PC-9 (cell line): ENCODE measurements around the gene KLK4. TPM values are rescaled to one million over a fixed set of nuclear protein-coding genes. Genes with fewer than 3 reads are reported as not detected.

Experiments
- BruUV-seq: library from RNA; stranded (reverse); fragments of 400-500 nt; replicated peaks from 2 replicates; lab custom pipeline; 2021; lab: Mats Ljungman, UMichigan
- CTCF ChIA-PET: fragments of 300-600 bp; sonication (Branson Sonifier 250); formaldehyde crosslinking; loops from one replicate; lab custom pipeline; 2022; ENCODE audit warnings: antibody characterized with exemption; lab: Charles Lee
- POLR2A ChIA-PET: fragments of 300-600 bp; sonication (Branson Sonifier 250); formaldehyde crosslinking; loops from one replicate; lab custom pipeline; 2022; ENCODE audit warnings: antibody characterized with exemption; ENCODE audit not compliant: unreplicated experiment; lab: Charles Lee
- DNase-seq, 2 experiments: peaks; one replicate each; pipeline versions ENCODE4 v3.0.0 to v3.0.0-alpha.2; 2015 to 2022; ENCODE audit warnings: mixed read lengths in 1 of 2
- H2AFZ ChIP-seq: fragments of 200-600 bp; sonication (generic); 2 replicates; pipeline ENCODE4 v1.8.1; 2017; ENCODE audit warnings: antibody characterized with exemption
- H3F3A ChIP-seq: fragments of 200-600 bp; sonication (generic); 2 replicates; pipeline ENCODE4 v1.8.1; 2017; ENCODE audit warnings: antibody characterized with exemption, mild to moderate bottlenecking, low read depth; ENCODE audit not compliant: insufficient read depth
- H3K27ac ChIP-seq: fragments of 200-600 bp; sonication (generic); 2 replicates; pipeline ENCODE4 v1.6.1; 2016; ENCODE audit warnings: mixed run types
- H3K27me3 ChIP-seq: fragments of 200-600 bp; sonication (generic); 2 replicates; pipeline ENCODE4 v1.6.1; 2016; ENCODE audit warnings: low read depth, mixed run types; ENCODE audit not compliant: insufficient read depth
- H3K36me3 ChIP-seq: fragments of 200-600 bp; sonication (generic); 2 replicates; pipeline ENCODE4 v1.6.1; 2016; ENCODE audit warnings: low read depth, mixed run types
- H3K4me1 ChIP-seq: fragments of 200-600 bp; sonication (generic); replicated peaks from 2 replicates; pipeline ENCODE4 v1.6.1; 2016; ENCODE audit warnings: mixed run types; ENCODE audit not compliant: insufficient read depth
- H3K4me2 ChIP-seq: fragments of 200-600 bp; sonication (generic); 2 replicates; pipeline ENCODE4 v1.6.1; 2017; ENCODE audit warnings: mixed run types
- H3K4me3 ChIP-seq: fragments of 200-600 bp; sonication (generic); 2 replicates; pipeline ENCODE4 v1.6.1; 2016; ENCODE audit warnings: mixed run types
- H3K79me2 ChIP-seq: fragments of 200-600 bp; sonication (generic); 2 replicates; pipeline ENCODE4 v1.6.1; 2017; ENCODE audit warnings: low read depth, mixed run types
- H3K9me2 ChIP-seq: fragments of 200-600 bp; sonication (generic); 2 replicates; pipeline ENCODE4 v1.8.1; 2017; ENCODE audit warnings: mild to moderate bottlenecking; ENCODE audit not compliant: insufficient read depth
- H3K9me3 ChIP-seq: fragments of 200-600 bp; sonication (generic); 2 replicates; pipeline ENCODE4 v1.8.1; 2016; ENCODE audit warnings: low read depth; ENCODE audit not compliant: insufficient read depth
- H4K20me1 ChIP-seq: fragments of 200-600 bp; sonication (generic); 2 replicates; pipeline ENCODE4 v1.8.1; 2017; ENCODE audit not compliant: insufficient read depth
- EZH2 ChIP-seq: fragments of 200-600 bp; sonication (generic); IDR thresholded peaks from 2 replicates; pipeline ENCODE4 v1.8.0; 2017; ENCODE audit warnings: antibody characterized with exemption, low read depth
- intact Hi-C: fragments of 100-400 bp; cut with micrococcal nuclease; formaldehyde crosslinking; loops from one replicate; pipeline ENCODE4 v1.10.0; 2022; ENCODE audit not compliant: unreplicated experiment
- total RNA-seq: library from RNA; stranded (reverse); gene quantifications from 2 replicates; pipeline ENCODE4 v1.2.3, GENCODE V29; 2021
- TF ChIP-seq, protein P1 (sequence below): fragments of 200-600 bp; sonication (generic); conservative IDR thresholded peaks from 2 replicates; pipeline ENCODE4 v1.6.1; 2017; ENCODE audit warnings: mixed run types, antibody characterized with exemption, mild to moderate bottlenecking, moderate library complexity

KLK4 gene
- total RNA-seq, 1 experiment from 2014 or later, result not detected

- no peak for DNase-seq
- TF ChIP-seq, protein P1, sequence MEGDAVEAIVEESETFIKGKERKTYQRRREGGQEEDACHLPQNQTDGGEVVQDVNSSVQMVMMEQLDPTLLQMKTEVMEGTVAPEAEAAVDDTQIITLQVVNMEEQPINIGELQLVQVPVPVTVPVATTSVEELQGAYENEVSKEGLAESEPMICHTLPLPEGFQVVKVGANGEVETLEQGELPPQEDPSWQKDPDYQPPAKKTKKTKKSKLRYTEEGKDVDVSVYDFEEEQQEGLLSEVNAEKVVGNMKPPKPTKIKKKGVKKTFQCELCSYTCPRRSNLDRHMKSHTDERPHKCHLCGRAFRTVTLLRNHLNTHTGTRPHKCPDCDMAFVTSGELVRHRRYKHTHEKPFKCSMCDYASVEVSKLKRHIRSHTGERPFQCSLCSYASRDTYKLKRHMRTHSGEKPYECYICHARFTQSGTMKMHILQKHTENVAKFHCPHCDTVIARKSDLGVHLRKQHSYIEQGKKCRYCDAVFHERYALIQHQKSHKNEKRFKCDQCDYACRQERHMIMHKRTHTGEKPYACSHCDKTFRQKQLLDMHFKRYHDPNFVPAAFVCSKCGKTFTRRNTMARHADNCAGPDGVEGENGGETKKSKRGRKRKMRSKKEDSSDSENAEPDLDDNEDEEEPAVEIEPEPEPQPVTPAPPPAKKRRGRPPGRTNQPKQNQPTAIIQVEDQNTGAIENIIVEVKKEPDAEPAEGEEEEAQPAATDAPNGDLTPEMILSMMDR, result no peak
- no peak for TF ChIP-seq EZH2
- H3K79me2 ChIP-seq, result peaks cover 1% of the 10 kb centered on the region; the same call in 1 of the 2 replicates
- H3K4me1 ChIP-seq, result peaks cover 9% of the 10 kb centered on the region
- intact Hi-C loops, result no loop called here
- no peaks in the 10 kb centered on the region for H4K20me1 ChIP-seq
- H3K4me2 ChIP-seq, result no peak overlapping the region
- peaks cover 62% of the 10 kb centered on the region for H3F3A ChIP-seq
- H2AFZ ChIP-seq, result no peak overlapping the region
- peaks cover 13% of the 10 kb centered on the region for H3K36me3 ChIP-seq
- no peak overlapping the region for H3K27ac ChIP-seq
- CTCF ChIA-PET, result interaction anchor here (0.6 kb wide), 2 partner anchors 57 to 60 kb away, joined by 10 to 11 read pairs; no protein-coding TSS in a partner anchor
- H3K9me3 ChIP-seq, result no peaks in the 10 kb centered on the region
- no peaks in the 10 kb centered on the region for H3K9me2 ChIP-seq
- H3K4me3 ChIP-seq, result no peak overlapping the region
- POLR2A ChIA-PET, result no interaction called here
- BruUV-seq, result no TSS peak
- no peaks in the 10 kb centered on the region for H3K27me3 ChIP-seq
Observed at GRCh38 chr19:50957587-50957986, 46.4 kb upstream of the KLK4 start.

GRCh38 chr19:50952910-50953309, 41.7 kb upstream of the KLK4 start, which contains the start of gene KLK5:
TSS of gene KLK5 (minus strand) at chr19:50953038. CDS start at chr19:50952657, 381 bp downstream.
- no peaks in the 10 kb centered on the region for H3K9me2 ChIP-seq
- no peaks in the 10 kb centered on the region for H3K9me3 ChIP-seq
- peak within 1 kb of the TSS; percentile 55 for H3K27ac ChIP-seq
- peak within 1 kb of the TSS; percentile 85 for H3K4me2 ChIP-seq
- BruUV-seq, result no TSS peak
- H3K4me1 ChIP-seq, result peaks cover 13% of the 10 kb centered on the region
- peak within 1 kb of the TSS; percentile 68 for H3K4me3 ChIP-seq
- peaks cover 44% of the 10 kb centered on the region for H3F3A ChIP-seq
- ChIA-PET POLR2A (interaction anchor here (0.6 to 1.0 kb wide), 6 partner anchors 16 to 66 kb away, joined by 3 to 13 read pairs (median 6); no protein-coding TSS in a partner anchor), CTCF (interaction anchor here (1.0 kb wide), 1 partner anchor 64 kb away, joined by 3 read pairs; no protein-coding TSS in a partner anchor)
- H3K79me2 ChIP-seq, result peaks cover 25% of the 10 kb centered on the region
- H3K36me3 ChIP-seq, result peaks cover 1% of the 10 kb centered on the region; the same call in 1 of the 2 replicates
- intact Hi-C loops, result loop anchor here (1.0 to 2.0 kb wide), 3 partner anchors 15 to 64 kb away; no protein-coding TSS in a partner anchor
- H4K20me1 ChIP-seq, result no peaks in the 10 kb centered on the region
- no peaks in the 10 kb centered on the region for H3K27me3 ChIP-seq
- TF ChIP-seq, protein P1, result no peak
- no peak for TF ChIP-seq EZH2
- H2AFZ ChIP-seq, result peak within 1 kb of the TSS; percentile 70
- peak; percentile 86 to 87 for DNase-seq

DNA sequence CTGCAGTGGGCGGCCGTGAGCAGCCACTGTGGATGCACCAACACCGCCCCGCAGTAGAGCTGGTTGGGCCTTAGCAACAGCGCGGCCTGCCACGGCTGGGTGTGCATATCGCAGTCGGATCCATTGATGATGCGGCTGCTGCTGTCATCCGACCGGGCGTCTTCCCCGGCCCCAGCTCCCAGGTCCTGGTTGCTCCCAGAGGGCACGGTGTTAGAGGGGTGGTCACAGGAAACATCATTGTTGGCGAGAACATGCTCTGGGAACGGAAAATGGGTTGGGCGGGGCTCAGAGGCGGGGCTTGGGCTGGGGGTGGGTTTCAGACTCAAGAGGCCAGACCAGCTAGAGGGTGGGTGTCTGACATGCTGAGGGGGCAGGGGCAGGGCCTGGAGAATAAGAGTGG, 38.7 kb upstream of the KLK4 start:
- Histone ChIP-seq H3K27ac (no peak overlapping the region), H2AFZ (no peak overlapping the region), H4K20me1 (peaks cover 4% of the 10 kb centered on the region; the same call in 1 of the 2 replicates), H3K4me1 (peaks cover 13% of the 10 kb centered on the region), H3K36me3 (peaks cover 14% of the 10 kb centered on the region), H3K4me2 (no peak overlapping the region), H3F3A (peaks cover 39% of the 10 kb centered on the region), H3K79me2 (peaks cover 25% of the 10 kb centered on the region), H3K9me3 (no peaks in the 10 kb centered on the region), H3K4me3 (no peak overlapping the region), H3K27me3 (no peaks in the 10 kb centered on the region), H3K9me2 (no peaks in the 10 kb centered on the region)
- POLR2A ChIA-PET, result no interaction called here
- TF ChIP-seq EZH2, result no peak
- TF ChIP-seq, protein P1, result no peak
- intact Hi-C loops, result no loop called here
- CTCF ChIA-PET, result interaction anchor here (0.5 kb wide), 2 partner anchors 71 to 603 kb away, joined by 3 to 6 read pairs; no protein-coding TSS in a partner anchor
- no peak for DNase-seq
- no TSS peak for BruUV-seq
